K562 (cell line): ENCODE data around the gene ADNP. TPM values are rescaled to one million over a fixed set of nuclear protein-coding genes. Genes with fewer than 3 reads are reported as not detected.

Experiments used
- AFF1 ChIP-seq, 2 experiments: fragments of 450-650 bp; IDR thresholded peaks; 2 replicates each; pipeline ENCODE4 v1.6.1; 2018; ENCODE audit warnings: mild to moderate bottlenecking in 2 of 2, low read depth in 1 of 2; ENCODE audit not compliant: partially characterized antibody in 2 of 2
- CREM ChIP-seq: IDR thresholded peaks from 2 replicates; pipeline ENCODE4 v1.6.1; 2014; ENCODE audit warnings: antibody characterized with exemption, low read depth
- DACH1 ChIP-seq: fragments of 450-650 bp; IDR thresholded peaks from 2 replicates; pipeline ENCODE4 v1.6.1; 2018; ENCODE audit not compliant: partially characterized antibody
- HDAC3 ChIP-seq: fragments of 450-650 bp; IDR thresholded peaks from 2 replicates; pipeline ENCODE4 v1.6.1; 2018; ENCODE audit warnings: borderline replicate concordance, mild to moderate bottlenecking, moderate library complexity; ENCODE audit not compliant: partially characterized antibody
- HMBOX1 ChIP-seq: sonication (generic); IDR thresholded peaks from 2 replicates; pipeline ENCODE4 v1.6.1; 2016
- KHSRP ChIP-seq: fragments of 450-650 bp; IDR thresholded peaks from 2 replicates; pipeline ENCODE4 v1.6.1; 2017
- KLF13 ChIP-seq: fragments of 450-650 bp; IDR thresholded peaks from 2 replicates; pipeline ENCODE4 v1.6.1; 2016; ENCODE audit warnings: missing genetic modification characterization, low read depth, mild to moderate bottlenecking, missing compliant biosample characterization, moderate library complexity, borderline replicate concordance
- PHB ChIP-seq: fragments of 250-450 bp; sonication (Bioruptor Pico); IDR thresholded peaks from 2 replicates; pipeline ENCODE4 v1.5.0; 2021
- PPARD ChIP-seq: fragments of 250-450 bp; sonication (Bioruptor Pico); IDR thresholded peaks from 2 replicates; pipeline ENCODE4 v1.8.0; 2022; ENCODE audit warnings: inconsistent platforms, mild to moderate bottlenecking, moderate library complexity
- SNRNP70 ChIP-seq: fragments of 200-400 bp; formaldehyde crosslinking; optimal IDR thresholded peaks from 2 replicates; pipeline ENCODE3; 2017; ENCODE audit warnings: low read depth, low read length
- SOX6 ChIP-seq: fragments of 450-650 bp; IDR thresholded peaks from 2 replicates; pipeline ENCODE4 v1.6.1; 2014; ENCODE audit warnings: mild to moderate bottlenecking
- TRIM28 ChIP-seq: fragments of 450-650 bp; IDR thresholded peaks from 2 replicates; pipeline ENCODE4 v1.6.1; 2017
- ZNF384 ChIP-seq: IDR thresholded peaks from 2 replicates; pipeline ENCODE4 v1.6.1; 2012; ENCODE audit warnings: low read depth, low read length, improper control_type of control experiment
- ZNF444 ChIP-seq: fragments of 250-450 bp; sonication (Bioruptor Pico); IDR thresholded peaks from 2 replicates; pipeline ENCODE4 v1.4.0; 2020; ENCODE audit warnings: mild to moderate bottlenecking, moderate library complexity
- polyA plus RNA-seq, 8 experiments: library from polyadenylated mRNA; depleted of rRNA in 4 of 8; stranded (reverse) in 5 of 8; unstranded in 3 of 8; fragments of >200 nt; fragmentation: Nextera tagmentation in 2 of 8; fragmentation: Illumina TruSeq in 1 of 8; extraction: Ambion mirVana in 2 of 8; extraction: Trizol in 1 of 8; gene quantifications; 2 replicates each; pipeline versions ENCODE4 v1.2.1 to v1.2.3, GENCODE V29; 2011 to 2014; ENCODE audit warnings: inconsistent platforms in 1 of 8, missing spikeins in 1 of 8
- total RNA-seq, 7 experiments: library from RNA; depleted of rRNA in 6 of 7; stranded (reverse); fragments of >200 nt in 6 of 7; fragmentation: Illumina TruSeq in 2 of 7; extraction: Trizol in 2 of 7; gene quantifications; 2 replicates each; pipeline versions ENCODE4 v1.2.1 to v1.2.3, GENCODE V29; 2011 to 2021; ENCODE audit warnings: low replicate concordance in 1 of 7
- TF ChIP-seq, protein P1 (sequence below): fragments of 450-650 bp; IDR thresholded peaks from one replicate; pipeline ENCODE4 v1.6.1; 2018; ENCODE audit warnings: mild to moderate bottlenecking, moderate library complexity; ENCODE audit not compliant: partially characterized antibody
- TF ChIP-seq, protein P2 (sequence below): sonication (generic); formaldehyde crosslinking; IDR thresholded peaks from 2 replicates; pipeline ENCODE4 v1.8.0; 2022; ENCODE audit warnings: mild to moderate bottlenecking, missing genetic modification reagents
- TF ChIP-seq, protein P3 (sequence below): fragments of 250-450 bp; sonication (Bioruptor Pico); IDR thresholded peaks from 2 replicates; pipeline ENCODE4 v1.5.0; 2020; ENCODE audit warnings: mild to moderate bottlenecking

Gene ADNP
- total and polyA plus RNA-seq, 9 of the 15 experiments (the other 6 are each of a cell fraction or from before 2014, with no cell fraction given): 17.8 to 59.9 (median 25.3) TPM

- 0 out of 2 replicates have a peak, but pooled peaks have one; percentile 57 for TF ChIP-seq CREM
- TF ChIP-seq AFF1 (IDR thresholded peaks at IDR 0.05; ENCODE audit: low read depth in 1 of 2, partially characterized antibody in 2 of 2): peak in 1 of 2 experiments; percentile 70
- TF ChIP-seq ZNF444 (CRISPR knock-in tag): no peak
- TF ChIP-seq SOX6: peak; percentile 95
- TF ChIP-seq PHB (CRISPR knock-in tag): no peak
- TF ChIP-seq SNRNP70: no peak
- TF ChIP-seq PPARD: no peak
- TF ChIP-seq, protein P1, sequence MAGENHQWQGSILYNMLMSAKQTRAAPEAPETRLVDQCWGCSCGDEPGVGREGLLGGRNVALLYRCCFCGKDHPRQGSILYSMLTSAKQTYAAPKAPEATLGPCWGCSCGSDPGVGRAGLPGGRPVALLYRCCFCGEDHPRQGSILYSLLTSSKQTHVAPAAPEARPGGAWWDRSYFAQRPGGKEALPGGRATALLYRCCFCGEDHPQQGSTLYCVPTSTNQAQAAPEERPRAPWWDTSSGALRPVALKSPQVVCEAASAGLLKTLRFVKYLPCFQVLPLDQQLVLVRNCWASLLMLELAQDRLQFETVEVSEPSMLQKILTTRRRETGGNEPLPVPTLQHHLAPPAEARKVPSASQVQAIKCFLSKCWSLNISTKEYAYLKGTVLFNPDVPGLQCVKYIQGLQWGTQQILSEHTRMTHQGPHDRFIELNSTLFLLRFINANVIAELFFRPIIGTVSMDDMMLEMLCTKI: no peak
- 0 out of 2 replicates have a peak, but pooled peaks have one; percentile 20 for TF ChIP-seq KHSRP
- TF ChIP-seq, protein P2, sequence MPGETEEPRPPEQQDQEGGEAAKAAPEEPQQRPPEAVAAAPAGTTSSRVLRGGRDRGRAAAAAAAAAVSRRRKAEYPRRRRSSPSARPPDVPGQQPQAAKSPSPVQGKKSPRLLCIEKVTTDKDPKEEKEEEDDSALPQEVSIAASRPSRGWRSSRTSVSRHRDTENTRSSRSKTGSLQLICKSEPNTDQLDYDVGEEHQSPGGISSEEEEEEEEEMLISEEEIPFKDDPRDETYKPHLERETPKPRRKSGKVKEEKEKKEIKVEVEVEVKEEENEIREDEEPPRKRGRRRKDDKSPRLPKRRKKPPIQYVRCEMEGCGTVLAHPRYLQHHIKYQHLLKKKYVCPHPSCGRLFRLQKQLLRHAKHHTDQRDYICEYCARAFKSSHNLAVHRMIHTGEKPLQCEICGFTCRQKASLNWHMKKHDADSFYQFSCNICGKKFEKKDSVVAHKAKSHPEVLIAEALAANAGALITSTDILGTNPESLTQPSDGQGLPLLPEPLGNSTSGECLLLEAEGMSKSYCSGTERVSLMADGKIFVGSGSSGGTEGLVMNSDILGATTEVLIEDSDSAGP (CRISPR knock-in tag): no peak
- peak; percentile 80 for TF ChIP-seq HDAC3
- peak; percentile 80 for TF ChIP-seq HMBOX1
- TF ChIP-seq TRIM28: peak; percentile 79; the same call in 1 of the 2 replicates
- no peak for TF ChIP-seq ZNF384
- no peak for TF ChIP-seq KLF13 (tag)
- TF ChIP-seq, protein P3, sequence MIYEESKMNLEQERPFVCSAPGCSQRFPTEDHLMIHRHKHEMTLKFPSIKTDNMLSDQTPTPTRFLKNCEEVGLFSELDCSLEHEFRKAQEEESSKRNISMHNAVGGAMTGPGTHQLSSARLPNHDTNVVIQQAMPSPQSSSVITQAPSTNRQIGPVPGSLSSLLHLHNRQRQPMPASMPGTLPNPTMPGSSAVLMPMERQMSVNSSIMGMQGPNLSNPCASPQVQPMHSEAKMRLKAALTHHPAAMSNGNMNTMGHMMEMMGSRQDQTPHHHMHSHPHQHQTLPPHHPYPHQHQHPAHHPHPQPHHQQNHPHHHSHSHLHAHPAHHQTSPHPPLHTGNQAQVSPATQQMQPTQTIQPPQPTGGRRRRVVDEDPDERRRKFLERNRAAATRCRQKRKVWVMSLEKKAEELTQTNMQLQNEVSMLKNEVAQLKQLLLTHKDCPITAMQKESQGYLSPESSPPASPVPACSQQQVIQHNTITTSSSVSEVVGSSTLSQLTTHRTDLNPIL (CRISPR knock-in tag): no peak
- peak; percentile 85 for TF ChIP-seq DACH1
These were observed 27.7 kb downstream of the ADNP start (continued) for GRCh38 chr20:50903353-50904051.
